Retina (tissue), 1 donor: ENCODE data around the gene F5.
"Not testable (repeated sequence)": the region's sequence is repeated elsewhere in the genome, so short reads cannot be mapped to it uniquely, and the experiment has no call there.

Experiments
- DNase-seq: peaks from one replicate; pipeline ENCODE4 v3.0.0-alpha.2; 2016

F5 gene

GRCh38 chr1:169534653-169535052 is 51.6 kb downstream of the F5 start:
- DNase-seq = no peak

GRCh38 chr1:169533528-169534190 is 52.6 kb downstream of the F5 start:
- DNase-seq = not testable (repeated sequence)

- no peak for DNase-seq
These were observed 55.8 kb downstream of the F5 start for GRCh38 chr1:169530448-169530847.

- DNase-seq = peak; percentile 3
These were observed 57.1 kb downstream of the F5 start for GRCh38 chr1:169529068-169529642.

GRCh38 chr1:169528215-169529067 is 57.8 kb downstream of the F5 start:
- no peak for DNase-seq

GRCh38 chr1:169527451-169528214 is 58.6 kb downstream of the F5 start:
- DNase-seq = no peak

GRCh38 chr1:169527001-169527400 is 59.3 kb downstream of the F5 start:
- no peak for DNase-seq

GRCh38 chr1:169526120-169526832 is 60.0 kb downstream of the F5 start:
- DNase-seq = no peak

GRCh38 chr1:169525391-169525790 is 60.9 kb downstream of the F5 start:
- DNase-seq = no peak

- DNase-seq = no peak
These were observed 62.4 kb downstream of the F5 start for GRCh38 chr1:169523904-169524303.

- DNase-seq = no peak
These were observed 65.1 kb downstream of the F5 start for GRCh38 chr1:169521226-169521625.

GRCh38 chr1:169517558-169518186 is 68.6 kb downstream of the F5 start:
- DNase-seq = no peak

- no peak for DNase-seq
These were observed 70.6 kb downstream of the F5 start for GRCh38 chr1:169515641-169516040.

GRCh38 chr1:169514566-169515270 is 71.6 kb downstream of the F5 start:
- DNase-seq = no peak

- DNase-seq = no peak
These were observed 73.1 kb downstream of the F5 start for GRCh38 chr1:169513208-169513607.

- no peak for DNase-seq
These were observed 74.8 kb downstream of the F5 start for GRCh38 chr1:169511316-169512005.

- DNase-seq = no peak
These were observed 76.2 kb downstream of the F5 start for GRCh38 chr1:169510060-169510459.

- peak; percentile 44 for DNase-seq
These were observed 76.9 kb downstream of the F5 start for GRCh38 chr1:169509354-169509753.

- DNase-seq = peak; percentile 29
These were observed 77.6 kb downstream of the F5 start for GRCh38 chr1:169508432-169509338.

GRCh38 chr1:169507413-169507812 is 78.9 kb downstream of the F5 start:
- DNase-seq = no peak
